ENCODE data around the gene MAPK13.
"Not testable (repeated sequence)": the region's sequence is repeated elsewhere in the genome, so short reads cannot be mapped to it uniquely, and the experiment has no call there.

MAPK13 gene

GRCh38 chr6:36114798-36115408, 15.4 kb upstream of the MAPK13 start:
- no peak for DNase-seq (ENCODE audit: low spot score)

DNA sequence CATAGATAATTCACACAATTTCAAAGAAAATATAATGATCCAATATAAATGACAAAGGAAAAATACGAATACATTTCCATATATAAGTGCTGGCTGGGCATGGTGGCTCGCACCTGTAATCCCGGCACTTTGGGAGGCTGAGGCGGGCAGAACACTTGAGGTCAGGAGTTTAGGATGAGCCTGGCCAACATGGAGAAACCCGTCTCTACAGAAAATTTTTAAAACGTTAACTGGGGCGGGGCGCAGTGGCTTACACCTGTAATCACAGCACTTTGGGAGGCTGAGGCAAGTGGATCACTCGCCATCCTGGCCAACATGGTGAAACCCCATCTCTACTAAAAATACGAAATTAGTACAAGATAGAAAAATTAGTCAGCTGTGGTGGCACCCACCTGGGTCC, 14.9 kb upstream of the MAPK13 start:
- no peak for DNase-seq (ENCODE audit: low spot score)

DNA sequence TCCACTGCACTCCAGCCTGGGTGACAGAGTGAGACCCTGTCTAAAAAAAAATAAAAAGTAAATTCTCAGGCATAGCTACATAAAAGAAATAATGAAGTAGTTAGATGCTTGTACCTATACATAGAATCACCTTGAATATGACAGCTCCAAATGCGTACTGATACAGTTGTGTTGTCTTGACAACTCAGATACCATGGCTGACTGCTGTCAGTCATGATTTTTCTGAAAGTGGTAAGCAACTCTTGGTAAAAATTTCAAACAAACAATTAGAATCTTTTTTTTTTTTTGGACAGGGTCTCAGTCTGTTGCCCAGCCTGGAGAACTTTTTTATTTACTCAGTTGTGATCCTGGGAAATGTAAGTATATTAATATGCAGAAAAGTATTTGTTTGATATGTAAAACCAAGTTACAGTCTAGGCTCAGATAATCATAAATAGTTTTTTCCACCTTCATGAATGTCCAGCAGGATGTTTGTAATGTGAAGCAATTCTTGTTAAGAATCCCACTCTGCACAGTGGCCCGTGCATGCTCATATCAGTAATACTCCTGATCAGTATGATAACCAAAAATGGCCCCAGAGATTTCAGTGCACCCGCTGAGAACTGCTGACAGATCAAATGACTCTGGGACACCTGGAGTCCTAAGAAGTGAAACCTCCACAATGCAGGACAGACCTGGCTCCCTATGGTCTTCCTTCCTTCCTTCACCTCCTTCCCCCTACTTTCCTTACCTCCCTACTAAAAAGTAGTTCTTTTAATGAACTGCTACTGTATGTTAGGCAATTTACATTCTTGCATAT, 14.0 kb upstream of the MAPK13 start:
- no peak for DNase-seq (ENCODE audit: low spot score)

- no peak for DNase-seq (ENCODE audit: low spot score)
Observed at GRCh38 chr6:36116943-36117342, 13.4 kb upstream of the MAPK13 start.

DNA sequence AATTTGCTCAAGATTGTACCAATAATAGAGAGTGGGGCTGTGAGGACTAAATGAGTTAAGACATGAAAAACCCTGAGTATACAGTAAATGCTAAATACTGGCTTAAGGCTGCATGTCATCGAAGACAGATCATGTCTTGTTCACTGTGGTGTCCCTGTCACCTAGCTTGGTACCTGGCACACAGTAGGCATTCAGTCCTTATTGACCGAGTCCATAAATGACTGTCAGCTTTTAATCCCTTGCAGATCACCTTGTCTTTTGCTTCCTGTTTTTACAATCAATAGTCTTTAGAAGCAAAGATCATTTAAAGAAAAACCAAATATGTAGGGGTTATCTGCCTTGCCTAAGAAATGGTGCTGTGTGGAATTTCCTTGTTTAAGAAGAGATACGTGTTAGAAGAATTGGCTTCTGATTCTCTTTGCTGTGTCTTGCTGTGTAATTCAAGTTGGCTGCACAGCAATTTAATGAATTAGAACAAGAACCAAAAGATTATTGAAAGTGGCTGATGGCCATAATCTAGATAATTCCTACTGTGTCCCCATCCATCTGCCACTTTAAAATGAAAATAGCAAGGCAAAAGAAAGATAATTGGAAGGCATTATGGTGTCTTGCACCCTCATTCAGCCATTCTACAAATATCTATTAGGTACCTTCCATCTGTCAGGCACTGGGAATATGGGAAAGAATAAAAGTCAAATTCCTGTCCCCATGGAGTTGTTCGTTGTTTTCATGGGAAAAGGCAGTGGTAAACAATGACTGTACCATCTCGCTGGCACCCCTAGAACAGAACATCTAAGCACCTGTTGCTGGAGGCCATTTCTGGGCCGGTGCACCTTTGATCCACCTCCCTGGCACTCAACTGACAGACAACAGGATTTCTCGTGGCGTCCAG, 12.4 kb upstream of the MAPK13 start:
- DNase-seq (ENCODE audit: low spot score), result no peak

- DNase-seq (ENCODE audit: low spot score), result no peak
Observed at GRCh38 chr6:36118550-36119107, 11.7 kb upstream of the MAPK13 start.

DNA sequence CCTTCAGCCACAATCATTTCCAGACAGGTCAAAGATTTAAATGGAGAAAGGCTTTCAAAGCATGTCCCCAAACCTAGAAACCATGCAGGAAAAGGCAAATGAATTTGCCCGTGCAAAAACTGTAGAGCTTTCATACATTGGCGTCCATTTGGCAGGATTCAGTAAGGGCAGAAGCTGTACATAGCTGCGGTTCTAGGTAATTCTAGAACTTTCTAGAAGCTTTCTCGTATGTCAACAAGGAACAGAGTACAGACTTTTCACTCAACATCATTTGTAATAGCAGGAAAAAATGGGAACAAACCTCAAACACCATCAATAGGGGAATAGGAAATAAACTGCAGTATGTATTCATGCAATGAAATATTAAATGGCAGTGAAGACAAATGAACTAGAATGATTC, 11.1 kb upstream of the MAPK13 start:
- no peak for DNase-seq (ENCODE audit: low spot score)

- DNase-seq (ENCODE audit: low spot score), result no peak
Observed at GRCh38 chr6:36120018-36120417, 10.3 kb upstream of the MAPK13 start.

- no peak for DNase-seq (ENCODE audit: low spot score)
Observed at GRCh38 chr6:36120539-36120938, 9.8 kb upstream of the MAPK13 start.

DNA sequence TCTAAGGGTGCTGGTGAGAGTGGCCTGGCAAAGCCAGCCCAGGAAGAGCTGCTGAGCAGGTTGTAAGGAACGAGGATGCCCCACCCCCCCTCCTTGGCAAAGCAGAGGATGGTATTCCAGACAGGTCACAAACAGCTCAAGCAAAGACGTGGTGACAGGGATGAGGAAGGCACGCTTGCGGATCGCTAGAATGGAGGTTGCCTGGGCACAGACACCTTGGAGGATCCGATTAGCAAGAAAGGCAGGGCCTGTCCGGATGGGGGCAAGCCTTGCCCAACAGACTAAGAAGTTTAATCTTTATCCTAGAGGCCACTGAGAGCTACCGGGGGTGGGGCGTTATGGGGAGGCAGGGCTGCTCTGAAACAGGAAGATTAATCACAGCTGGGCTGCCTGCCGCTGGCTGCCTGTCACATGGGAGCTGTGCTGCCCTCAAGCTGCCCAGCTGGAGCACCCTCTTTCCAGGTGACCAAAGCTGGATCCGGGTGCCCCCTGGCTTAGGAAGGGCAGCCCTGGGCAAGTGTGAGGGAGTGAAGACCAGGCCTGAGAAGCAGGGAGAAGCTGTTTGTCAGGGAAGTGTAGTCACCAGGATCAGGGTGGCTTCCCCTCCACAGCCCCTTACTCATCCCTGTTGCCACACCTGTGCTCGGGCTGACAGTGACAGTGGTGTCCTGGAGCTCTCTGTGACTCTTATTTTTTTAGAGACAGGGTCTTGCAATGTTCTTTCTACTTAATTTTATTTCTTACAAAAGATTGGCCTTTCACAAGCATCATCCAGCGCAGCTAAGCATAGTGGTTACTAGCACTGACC, 9.1 kb upstream of the MAPK13 start:
- no peak for DNase-seq (ENCODE audit: low spot score)

DNA sequence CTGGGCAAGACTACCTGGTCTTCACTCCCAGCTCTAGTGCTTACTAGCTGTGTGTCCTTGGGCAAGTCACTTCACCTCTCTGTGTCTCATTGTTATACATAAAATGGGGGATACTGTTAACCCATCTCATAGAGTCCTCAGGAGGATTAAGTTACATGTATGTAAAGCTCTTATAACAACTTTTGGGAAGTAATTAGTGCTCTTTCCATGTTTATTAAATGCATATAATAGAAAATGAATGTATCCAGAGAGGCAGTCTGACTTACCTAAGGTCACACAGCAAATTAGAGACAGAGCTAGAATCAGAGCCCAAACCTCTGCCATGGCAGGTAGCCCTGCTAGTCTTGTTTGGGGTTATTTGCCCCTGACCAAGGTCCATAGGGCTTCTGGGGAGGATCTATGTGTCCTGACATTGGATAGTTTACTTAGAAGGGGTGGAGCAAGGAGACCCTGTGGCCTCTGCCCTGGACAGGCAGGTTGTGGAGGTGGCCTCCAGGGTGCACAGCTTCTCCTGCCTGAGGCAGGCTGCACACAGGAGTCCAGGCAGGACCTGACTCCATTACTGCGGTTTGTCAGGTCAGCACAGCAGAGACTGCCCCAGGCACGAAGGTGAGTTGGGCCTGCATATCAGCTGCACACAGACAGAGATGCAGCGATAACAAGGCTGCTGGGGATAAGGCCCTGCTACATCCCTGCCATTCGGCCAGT, 8.4 kb upstream of the MAPK13 start:
- no peak for DNase-seq (ENCODE audit: low spot score)

GRCh38 chr6:36122495-36123269, 7.6 kb upstream of the MAPK13 start:
- no peak for DNase-seq (ENCODE audit: low spot score)

DNA sequence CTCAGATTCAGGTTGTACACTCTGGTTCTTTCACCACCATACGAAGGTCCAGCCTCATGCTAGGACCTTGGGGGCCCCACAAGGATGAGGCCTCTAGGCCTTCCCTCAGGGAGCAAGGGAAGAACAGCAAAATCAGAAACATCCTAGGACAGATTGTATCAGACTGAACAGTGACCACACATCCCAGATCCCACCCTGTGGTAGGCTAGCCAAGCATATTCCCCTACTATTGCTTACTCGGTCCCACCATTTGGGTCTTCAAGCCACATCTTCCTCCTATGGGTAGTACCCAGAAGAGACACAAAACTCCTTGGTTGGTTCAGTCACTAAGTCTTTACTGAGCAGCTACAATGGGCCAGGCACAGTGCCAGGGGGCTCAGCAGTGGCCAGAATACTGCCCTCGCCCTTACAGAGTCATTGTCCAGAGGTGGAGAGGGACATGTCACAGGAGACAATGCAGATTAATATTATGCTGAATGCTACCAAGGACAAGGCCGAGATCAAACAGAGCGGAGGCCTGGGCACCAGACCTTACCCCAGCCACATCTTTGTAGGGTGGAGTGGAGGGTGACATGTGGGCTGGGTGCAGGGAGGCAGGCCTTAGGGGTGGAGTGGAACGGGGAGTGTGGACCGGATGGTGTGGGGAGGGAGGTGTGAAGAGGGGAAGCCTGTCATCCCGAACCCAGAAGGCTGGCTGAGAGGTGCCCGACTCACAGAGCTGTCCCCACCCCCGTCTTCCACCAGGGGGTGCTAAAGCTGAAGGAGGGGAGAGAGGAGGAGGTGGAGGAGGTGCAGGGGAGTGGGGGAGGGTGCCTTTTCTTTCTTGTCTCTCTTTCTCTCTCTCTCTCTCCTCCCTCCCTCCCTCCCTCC, 6.8 kb upstream of the MAPK13 start:
- peak; percentile 73 for DNase-seq (ENCODE audit: low spot score)

- not testable (repeated sequence) for DNase-seq (ENCODE audit: low spot score)
Observed at GRCh38 chr6:36124346-36124745, 6.0 kb upstream of the MAPK13 start.

- DNase-seq (ENCODE audit: low spot score), result no peak
Observed at GRCh38 chr6:36124881-36125280, 5.4 kb upstream of the MAPK13 start.

DNA sequence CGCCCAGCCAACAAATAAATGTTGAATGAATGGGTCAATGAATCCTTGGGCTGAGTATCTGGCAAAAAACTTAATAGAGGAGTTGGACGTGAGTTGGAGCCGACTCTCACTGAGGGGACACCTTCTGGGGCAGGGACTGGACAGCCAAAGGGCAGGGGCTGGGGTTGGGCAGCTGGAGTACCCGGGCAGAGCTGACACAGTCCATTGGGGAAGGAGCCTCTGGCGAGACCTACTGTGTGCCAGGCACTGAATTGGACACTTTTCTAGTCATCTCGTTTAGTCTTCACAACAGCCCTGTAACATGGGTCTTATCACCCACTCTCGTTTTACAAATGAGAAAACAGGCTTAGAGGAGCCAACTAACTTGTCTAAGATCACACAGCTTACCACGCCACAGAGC, 4.7 kb upstream of the MAPK13 start:
- no peak for DNase-seq (ENCODE audit: low spot score)

GRCh38 chr6:36126121-36126520, 4.2 kb upstream of the MAPK13 start:
- DNase-seq (ENCODE audit: low spot score), result no peak

GRCh38 chr6:36126553-36127458, 3.5 kb upstream of the MAPK13 start:
- DNase-seq (ENCODE audit: low spot score), result no peak
